ENCODE results near the gene RANBP10. TPM values are rescaled to one million over a fixed set of nuclear protein-coding genes. Genes with fewer than 3 reads are reported as not detected.
"Not testable (repeated sequence)": the region's sequence is repeated elsewhere in the genome, so short reads cannot be mapped to it uniquely, and the experiment has no call there.

The RANBP10 gene
- total RNA-seq, 1 donor from 2014 or later: 11.8 TPM

GRCh38 chr16:67758966-67759365, 47.4 kb downstream of the RANBP10 start:
- ATAC-seq: no peak
- no peak for DNase-seq
- intact Hi-C loops (cut with micrococcal nuclease): no loop called here

DNA sequence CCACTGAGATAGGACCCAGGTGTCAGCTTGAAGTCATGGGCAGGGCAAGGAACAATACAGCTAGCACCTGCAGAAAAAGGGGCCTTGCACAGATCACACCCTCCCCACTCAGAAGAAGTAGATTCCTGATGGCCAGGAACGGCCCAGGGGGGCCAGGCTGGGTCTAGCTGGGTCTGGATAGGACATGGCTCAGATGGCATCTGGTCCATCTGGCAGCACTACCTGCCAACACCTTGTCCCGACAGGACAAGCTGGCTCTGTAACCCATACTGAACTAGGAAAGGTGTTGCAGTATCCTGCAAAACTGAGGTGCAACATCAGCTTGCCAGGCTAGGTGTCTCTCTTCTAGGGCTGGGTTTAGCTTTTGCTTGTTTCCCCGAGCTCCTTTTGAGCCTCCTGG, 48.4 kb downstream of the RANBP10 start:
- DNase-seq: no peak
- intact Hi-C loops (cut with micrococcal nuclease): no loop called here
- no peak for ATAC-seq

DNA sequence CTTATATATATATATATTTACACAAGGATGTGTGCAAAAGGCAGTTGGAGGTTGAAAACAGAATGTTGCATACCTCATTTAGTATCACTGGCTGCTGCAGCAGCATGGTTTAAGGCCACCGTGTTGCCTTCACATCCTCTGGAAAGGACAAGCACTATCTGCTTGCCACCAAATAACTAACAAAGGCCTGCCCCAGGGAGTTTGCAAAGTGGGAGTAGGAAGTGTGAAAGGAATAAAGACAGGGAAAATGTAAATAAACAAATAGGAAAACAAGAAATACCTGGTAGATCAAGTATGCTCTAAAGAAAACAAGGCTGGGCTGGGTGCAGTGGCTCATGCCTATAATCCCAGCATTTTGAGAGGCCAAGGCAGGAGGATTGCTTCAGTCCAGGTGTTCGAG, 53.7 kb downstream of the RANBP10 start:
- no peak for ATAC-seq
- intact Hi-C loops (cut with micrococcal nuclease): no loop called here
- no peak for DNase-seq

DNA sequence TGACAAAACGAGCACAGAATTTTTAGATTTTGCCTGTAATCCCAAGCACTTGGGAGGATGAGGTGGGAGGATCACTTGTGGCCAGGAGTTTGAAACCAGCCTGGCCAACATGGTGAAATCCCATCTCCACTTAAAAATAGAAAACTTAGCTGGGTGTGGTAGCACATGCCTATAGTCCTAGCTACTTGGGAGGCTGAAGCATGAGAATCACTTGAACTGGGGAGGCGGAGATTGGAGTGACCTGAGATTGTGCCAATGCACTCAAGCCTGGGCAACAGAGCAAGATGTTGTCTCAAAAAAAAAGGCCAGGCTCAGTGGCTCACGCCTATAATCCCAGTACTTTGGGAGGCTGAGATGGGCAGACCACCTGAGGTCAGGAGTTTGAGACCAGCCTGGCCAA, 55.0 kb downstream of the RANBP10 start:
- intact Hi-C loops (cut with micrococcal nuclease); ATAC-seq: not testable (repeated sequence)

DNA sequence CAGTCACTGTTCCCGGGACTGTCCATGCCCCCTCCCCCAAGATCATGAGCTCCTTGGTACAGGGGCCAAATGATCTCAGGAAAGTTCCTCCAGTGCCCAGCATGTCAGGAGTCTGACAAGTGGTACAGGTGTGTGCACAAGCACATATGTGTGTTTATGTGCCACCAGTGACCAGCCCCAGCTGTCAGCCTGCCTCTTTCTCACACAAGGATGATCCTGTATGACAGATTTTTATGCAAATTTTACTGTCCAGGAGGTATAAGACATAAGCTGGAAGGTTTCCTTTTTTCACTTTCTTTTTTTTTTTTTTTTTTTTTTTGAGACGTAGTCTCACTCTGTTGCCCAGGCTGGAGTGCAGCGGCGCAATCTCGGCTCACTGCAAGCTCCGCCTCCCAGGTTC, 55.9 kb downstream of the RANBP10 start:
- intact Hi-C loops (cut with micrococcal nuclease): no loop called here
- DNase-seq: no peak
- ATAC-seq: no peak

More for the DNA sequence above, 55.0 kb downstream of the RANBP10 start:
- not testable (repeated sequence) for DNase-seq

DNA sequence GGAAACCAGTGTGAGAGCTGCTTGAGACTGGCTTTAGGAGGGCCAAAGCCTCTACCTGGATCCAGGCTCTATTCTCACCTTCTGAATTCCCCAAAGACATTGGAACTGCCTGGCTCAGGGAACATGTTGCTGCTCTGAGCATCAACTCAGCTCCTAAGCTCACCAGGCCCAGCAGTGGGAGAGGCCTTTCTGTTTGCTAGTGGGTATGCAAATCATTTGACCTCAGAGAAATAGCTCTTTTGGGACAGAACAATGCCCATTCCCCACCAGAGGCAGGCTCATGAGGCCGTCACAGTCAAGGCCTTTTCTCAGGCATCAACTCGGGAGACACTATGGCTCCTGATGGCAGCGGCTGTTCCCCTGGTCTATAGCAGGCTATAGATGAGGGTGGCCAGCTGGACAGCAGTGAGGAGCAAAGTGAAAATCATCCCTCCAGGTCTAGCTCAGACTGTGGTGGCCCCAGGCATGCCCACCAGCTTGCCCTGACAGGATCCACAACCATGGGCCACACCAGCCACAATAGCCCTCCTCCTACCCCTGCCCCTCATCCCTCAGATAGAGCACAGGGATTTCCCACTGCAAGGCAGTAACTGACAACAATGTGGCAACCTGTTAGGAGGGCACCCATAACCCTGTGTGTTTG, 56.8 kb downstream of the RANBP10 start:
- intact Hi-C loops (cut with micrococcal nuclease): no loop called here
- ATAC-seq: no peak
- DNase-seq: no peak

DNA sequence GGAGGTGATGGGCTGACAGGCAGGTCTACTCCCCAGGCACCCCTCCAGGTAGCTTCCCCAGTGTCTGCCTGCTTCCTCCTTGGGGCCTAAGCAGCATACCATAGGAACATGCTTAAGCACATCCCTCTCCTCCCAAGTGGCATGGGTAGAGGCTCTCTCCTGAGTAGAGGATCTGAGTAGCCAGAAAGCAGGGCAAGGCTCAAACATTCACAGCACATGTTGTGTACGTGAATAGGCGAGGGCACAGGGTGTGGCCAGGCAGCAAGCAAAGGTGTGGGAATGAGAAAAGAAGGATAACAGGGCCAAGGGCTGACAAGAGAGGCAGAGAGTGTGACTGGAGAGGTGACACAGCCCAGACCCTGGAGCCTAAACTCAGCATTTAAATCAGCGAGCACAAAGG, 57.5 kb downstream of the RANBP10 start:
- no peak for ATAC-seq
- no peak for DNase-seq
- intact Hi-C loops (cut with micrococcal nuclease): no loop called here

GRCh38 chr16:67746846-67747245, 59.5 kb downstream of the RANBP10 start:
- DNase-seq: no peak
- intact Hi-C loops (cut with micrococcal nuclease): no loop called here
- no peak for ATAC-seq

DNA sequence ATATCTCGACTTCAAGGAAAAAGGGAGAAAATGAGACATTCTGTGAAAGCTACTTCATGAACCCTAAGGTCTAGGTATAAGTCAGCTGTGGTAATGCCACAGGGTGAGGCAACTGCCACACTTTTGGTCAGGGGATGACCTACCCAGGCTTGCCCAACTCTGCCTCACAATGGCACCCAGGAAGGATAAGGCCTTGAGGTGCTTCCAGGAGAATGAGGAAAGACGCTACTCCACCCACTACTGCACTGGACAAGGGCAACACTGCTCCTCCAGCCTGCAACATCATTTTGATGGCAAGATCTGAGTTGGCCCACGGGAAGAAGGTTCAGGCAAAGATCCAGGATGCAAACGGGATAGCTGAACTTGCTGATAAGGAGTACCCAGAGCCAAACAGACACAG, 65.2 kb downstream of the RANBP10 start:
- intact Hi-C loops (cut with micrococcal nuclease): no loop called here
- ATAC-seq (no peak), DNase-seq (no peak)

- intact Hi-C loops (cut with micrococcal nuclease): no loop called here
- DNase-seq (no peak), ATAC-seq (no peak)
Observed at GRCh38 chr16:67740391-67740790, 66.0 kb downstream of the RANBP10 start.

- no peak for DNase-seq
- intact Hi-C loops (cut with micrococcal nuclease): no loop called here
- ATAC-seq: no peak
Observed at GRCh38 chr16:67736858-67737257, 69.5 kb downstream of the RANBP10 start.

GRCh38 chr16:67734731-67735201, 71.6 kb downstream of the RANBP10 start:
- no peak for ATAC-seq
- DNase-seq: no peak
- intact Hi-C loops (cut with micrococcal nuclease): no loop called here

- no peak for DNase-seq
- intact Hi-C loops (cut with micrococcal nuclease): no loop called here
- ATAC-seq: no peak
Observed at GRCh38 chr16:67733734-67734470, 72.5 kb downstream of the RANBP10 start.

- intact Hi-C loops (cut with micrococcal nuclease): no loop called here
- no peak for ATAC-seq
- no peak for DNase-seq
Observed at GRCh38 chr16:67731753-67732095, 74.6 kb downstream of the RANBP10 start.

DNA sequence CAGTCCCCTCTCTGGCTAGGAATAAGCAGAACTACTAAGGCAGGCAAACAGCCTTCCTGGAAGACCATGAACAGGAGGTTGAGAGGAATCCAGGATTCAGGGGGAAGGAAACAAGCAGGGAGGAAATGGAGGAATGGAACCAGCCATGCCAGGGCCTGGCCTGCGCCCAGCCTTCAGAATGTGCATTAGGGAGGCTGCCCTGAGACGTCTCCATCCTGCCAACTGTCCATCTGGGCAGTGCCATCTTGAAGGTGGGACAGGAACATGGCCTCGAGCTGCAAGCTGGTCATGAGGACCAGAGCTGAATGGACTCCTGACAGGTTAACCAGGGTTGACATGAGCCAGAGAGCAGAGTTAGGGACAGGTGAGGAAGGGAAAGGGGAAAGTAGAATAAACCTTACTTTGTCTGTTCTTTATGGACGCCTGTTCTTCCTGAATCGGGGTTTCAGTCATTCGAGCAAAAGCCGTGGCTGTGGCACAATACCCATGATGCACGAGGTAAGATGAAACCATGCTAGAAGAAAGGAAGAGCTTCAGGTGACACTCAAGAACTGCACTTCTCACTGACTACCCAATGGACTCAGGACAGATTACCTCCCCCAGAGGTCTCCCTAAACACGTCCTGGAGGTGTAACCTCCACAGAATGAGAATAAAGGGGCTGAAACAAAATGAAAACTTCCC, 75.1 kb downstream of the RANBP10 start:
- intact Hi-C loops (cut with micrococcal nuclease): no loop called here
- DNase-seq (no peak), ATAC-seq (no peak)

- no peak for DNase-seq
- no peak for ATAC-seq
- intact Hi-C loops (cut with micrococcal nuclease): no loop called here
Observed at GRCh38 chr16:67730326-67730725, 76.0 kb downstream of the RANBP10 start.

GRCh38 chr16:67729636-67730248, 76.6 kb downstream of the RANBP10 start:
- ATAC-seq: no peak
- DNase-seq: no peak
- intact Hi-C loops (cut with micrococcal nuclease): no loop called here

DNA sequence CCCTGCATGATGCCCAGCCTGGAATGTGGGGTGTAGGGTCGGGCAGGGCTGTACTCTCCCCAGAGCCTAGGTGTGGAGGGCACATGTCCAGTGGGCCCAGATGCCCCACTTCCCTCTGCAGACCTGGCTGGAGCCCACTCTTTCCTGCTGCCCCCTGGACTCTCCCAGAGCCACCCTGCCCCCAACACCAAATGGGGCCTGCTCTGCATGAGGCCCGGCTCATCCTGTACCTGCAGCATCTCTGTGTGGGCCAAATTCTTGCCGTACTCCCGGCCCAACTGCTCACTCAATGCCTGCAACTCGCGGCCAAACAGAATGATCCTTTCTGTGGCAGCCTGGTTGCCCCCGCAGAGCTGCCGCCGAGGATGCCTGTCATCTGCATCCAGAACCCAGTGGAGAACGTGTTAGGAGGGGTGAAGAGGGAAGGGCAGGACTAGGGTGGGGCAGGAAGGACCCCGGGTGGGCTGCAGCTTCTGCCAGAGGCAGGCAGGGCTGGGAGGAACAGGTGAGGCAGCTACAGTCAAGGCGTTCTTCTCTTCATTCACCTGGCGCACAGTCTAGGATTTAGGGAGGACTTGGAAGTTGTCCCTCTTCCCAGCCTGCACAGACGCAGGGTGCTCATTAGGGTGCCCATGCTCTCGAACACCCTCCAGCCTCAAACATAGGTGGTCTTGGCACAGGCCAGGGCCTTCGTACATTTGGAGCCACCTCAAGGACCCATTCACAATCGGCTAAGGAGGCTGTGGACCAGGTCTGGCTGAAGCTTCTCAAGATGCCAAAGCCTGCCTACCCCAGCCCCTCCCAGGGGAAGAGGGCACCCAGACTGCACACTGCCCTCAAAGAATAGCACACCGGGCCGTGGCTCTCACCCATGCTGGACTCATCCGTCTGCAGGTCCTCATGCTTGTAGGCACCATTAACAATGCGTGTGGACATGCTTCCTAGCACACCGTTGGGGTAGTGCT, 78.6 kb downstream of the RANBP10 start:
- DNase-seq: no peak
- intact Hi-C loops (cut with micrococcal nuclease): no loop called here
- no peak for ATAC-seq
